ENCODE results near the gene CRTAP. TPM values are rescaled to one million over a fixed set of nuclear protein-coding genes. Genes with fewer than 3 reads are reported as not detected.

CRTAP gene
- total and polyA plus RNA-seq, 2 donors = 185 to 333 TPM

DNA sequence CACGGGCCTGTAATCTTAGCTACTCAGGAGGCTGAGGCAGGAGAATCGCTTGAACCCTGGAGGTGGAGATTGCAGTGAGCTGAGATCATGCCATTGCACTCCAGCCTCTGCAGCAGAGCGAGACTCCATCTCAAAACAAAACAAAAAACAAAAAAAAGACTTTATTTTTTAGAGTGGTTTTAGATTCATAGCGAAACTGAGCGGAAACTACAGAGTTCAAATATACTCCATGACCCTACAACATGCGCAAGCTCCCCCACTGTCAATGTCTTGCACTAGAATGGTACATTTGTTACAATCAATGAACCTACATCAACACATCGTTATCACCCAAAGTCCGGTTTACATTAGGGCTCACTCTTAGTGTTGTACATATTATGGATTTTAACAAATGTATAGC, 2.2 kb upstream of the CRTAP start:
- WGBS = 95% methylated on average over 8 of the region's 8 CpGs
- H3K36me3 ChIP-seq (ENCODE audit: insufficient read depth) = no peaks in the 10 kb centered on the region
- H3K4me3 ChIP-seq (ENCODE audit: low read depth, low read length) = no peak overlapping the region
- H3K4me1 ChIP-seq (ENCODE audit: insufficient read depth) = no peaks in the 10 kb centered on the region
- H3K27ac ChIP-seq (ENCODE audit: low read depth) = no peak overlapping the region
- DNase-seq (ENCODE audit: extremely low spot score) = no peak

DNA sequence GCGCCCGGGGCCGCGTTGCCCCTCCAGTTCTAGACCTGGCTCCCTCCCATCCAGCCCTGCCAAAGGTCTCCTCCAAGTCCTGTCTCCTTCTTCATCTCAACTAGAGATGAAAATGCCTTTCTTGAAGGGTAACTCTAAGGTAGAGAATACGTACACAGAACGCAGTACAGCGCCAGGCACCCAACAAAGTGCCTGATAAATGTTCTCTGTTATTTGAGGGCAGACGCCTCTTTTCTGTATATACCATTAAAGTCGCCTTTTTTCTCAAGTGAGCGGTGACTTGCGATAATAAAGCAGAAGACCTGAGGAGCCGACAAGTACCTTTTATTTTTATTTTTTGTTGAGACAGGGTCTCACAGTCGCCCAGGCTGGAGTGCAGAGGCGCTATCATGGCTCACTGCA, 809 bp downstream of the CRTAP start:
- Histone ChIP-seq H3K27ac (ENCODE audit: low read depth) (peak overlapping the region; percentile 90), H3K36me3 (ENCODE audit: insufficient read depth) (no peaks in the 10 kb centered on the region), H3K4me3 (ENCODE audit: low read depth, low read length) (peak overlapping the region; percentile 86), H3K4me1 (ENCODE audit: insufficient read depth) (no peaks in the 10 kb centered on the region)
- 40% methylated on average over 14 of the region's 14 CpGs for WGBS
- no peak for DNase-seq (ENCODE audit: extremely low spot score)

DNA sequence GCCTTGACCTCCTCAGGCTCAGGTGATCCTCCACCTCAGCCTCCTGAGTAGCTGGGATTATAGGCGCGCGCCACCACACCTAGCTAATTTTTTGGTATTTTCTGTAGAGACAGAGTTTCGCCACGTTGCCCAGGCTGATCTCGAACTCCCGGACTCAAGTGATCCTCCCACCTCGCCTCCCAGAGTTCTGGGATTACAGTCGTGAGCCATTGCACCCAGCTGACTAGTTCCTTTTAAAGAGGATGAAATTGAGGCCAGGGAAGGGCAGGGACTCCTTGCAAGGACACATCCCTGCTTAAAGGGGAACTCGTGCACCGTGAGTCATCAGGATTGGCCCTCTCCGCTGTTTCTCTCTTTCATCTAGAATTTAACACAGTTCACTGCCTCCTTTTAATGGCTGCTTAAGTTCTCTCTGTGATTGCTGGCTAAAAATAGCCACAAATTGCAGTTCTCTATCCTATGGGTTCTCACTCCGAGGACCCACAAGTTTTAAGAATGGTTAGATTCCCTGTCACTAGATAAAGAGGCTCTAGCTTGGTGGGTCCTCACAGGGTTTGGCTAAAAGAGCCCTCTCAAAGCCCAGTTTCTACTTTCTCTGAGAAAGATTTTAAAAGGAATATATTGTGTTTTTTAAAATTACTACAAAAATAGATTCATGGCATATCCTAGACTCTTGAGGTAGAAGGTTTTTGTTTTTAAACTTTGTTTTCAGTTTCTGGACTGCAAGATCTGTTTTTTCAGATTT, 1.4 kb downstream of the CRTAP start:
- peak overlapping the region; percentile 90 for H3K27ac ChIP-seq (ENCODE audit: low read depth)
- no peaks in the 10 kb centered on the region for H3K4me1 ChIP-seq (ENCODE audit: insufficient read depth)
- no peak for DNase-seq (ENCODE audit: extremely low spot score)
- no peaks in the 10 kb centered on the region for H3K36me3 ChIP-seq (ENCODE audit: insufficient read depth)
- H3K4me3 ChIP-seq (ENCODE audit: low read depth, low read length) = peak overlapping the region; percentile 86
- 34% methylated on average over 13 of the region's 13 CpGs for WGBS

DNA sequence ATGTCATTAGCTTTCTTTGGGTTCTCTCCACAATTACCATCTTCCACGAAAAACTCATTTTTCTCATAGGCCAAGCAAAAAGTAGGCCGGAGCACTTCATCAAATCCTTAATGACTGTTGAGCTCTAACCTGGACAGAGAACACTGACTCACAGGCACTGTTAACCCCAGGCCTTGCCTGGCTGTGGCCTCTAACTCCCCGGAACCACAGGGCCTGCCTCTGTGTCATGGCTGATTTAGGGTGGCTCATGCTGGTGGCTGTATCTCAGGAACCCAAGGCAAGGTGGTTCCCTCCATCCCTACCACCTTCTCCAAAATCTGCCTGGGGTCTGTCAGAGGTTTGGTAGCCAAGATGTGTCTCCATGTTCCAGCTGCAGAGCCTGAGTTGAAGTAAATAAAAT, 3.6 kb downstream of the CRTAP start:
- no peaks in the 10 kb centered on the region for H3K4me1 ChIP-seq (ENCODE audit: insufficient read depth)
- H3K27ac ChIP-seq (ENCODE audit: low read depth) = no peak overlapping the region
- H3K4me3 ChIP-seq (ENCODE audit: low read depth, low read length) = no peak overlapping the region
- no peak for DNase-seq (ENCODE audit: extremely low spot score)
- 91% methylated on average over 3 of the region's 3 CpGs for WGBS
- H3K36me3 ChIP-seq (ENCODE audit: insufficient read depth) = no peaks in the 10 kb centered on the region

DNA sequence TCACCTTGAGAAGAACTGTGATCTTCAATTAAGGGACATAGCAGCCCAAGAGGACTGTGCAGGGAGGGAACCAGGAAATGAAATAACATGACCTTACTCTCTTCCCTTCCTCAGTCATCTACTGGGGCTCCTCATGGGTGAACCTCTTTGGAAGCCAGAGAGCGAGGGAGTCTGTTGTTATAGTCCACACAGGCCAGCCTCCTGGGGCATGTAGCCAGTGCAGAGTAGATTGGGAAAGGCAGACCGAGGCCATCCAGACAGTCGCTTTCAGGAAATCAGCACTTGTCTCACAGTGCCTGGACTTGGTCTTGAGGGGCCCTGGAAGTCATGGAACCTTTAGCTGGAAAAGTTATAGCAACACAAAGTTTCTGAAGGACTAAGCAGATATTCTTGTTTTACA, 6.1 kb downstream of the CRTAP start:
- Histone ChIP-seq H3K4me1 (ENCODE audit: insufficient read depth) (no peaks in the 10 kb centered on the region), H3K36me3 (ENCODE audit: insufficient read depth) (no peaks in the 10 kb centered on the region), H3K27ac (ENCODE audit: low read depth) (no peak overlapping the region), H3K4me3 (ENCODE audit: low read depth, low read length) (no peak overlapping the region)
- DNase-seq (ENCODE audit: extremely low spot score) = no peak
- WGBS = 71% methylated on average over 3 of the region's 3 CpGs

DNA sequence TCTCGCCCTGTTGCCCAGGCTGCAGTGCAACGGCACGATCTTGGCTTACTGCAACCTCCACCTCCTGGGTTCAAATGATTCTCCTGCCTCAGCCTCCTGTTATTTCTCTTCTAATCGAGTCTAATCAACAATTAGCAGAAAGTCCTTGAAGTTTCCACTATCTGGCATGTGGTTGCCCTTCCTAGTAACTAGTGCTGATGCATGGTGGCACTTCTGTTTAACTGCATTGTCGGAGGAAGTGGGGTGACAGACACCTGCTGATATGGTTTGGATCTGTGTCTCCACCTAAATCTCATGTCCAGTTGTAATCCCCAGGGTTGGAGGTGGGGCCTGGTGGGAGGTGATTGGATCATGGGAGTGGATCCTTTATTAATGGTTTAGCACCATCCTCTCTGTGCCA, 9.2 kb downstream of the CRTAP start:
- WGBS = 94% methylated on average over 5 of the region's 5 CpGs
- Histone ChIP-seq H3K4me1 (ENCODE audit: insufficient read depth) (no peaks in the 10 kb centered on the region), H3K4me3 (ENCODE audit: low read depth, low read length) (no peak overlapping the region), H3K27ac (ENCODE audit: low read depth) (no peak overlapping the region), H3K36me3 (ENCODE audit: insufficient read depth) (no peaks in the 10 kb centered on the region)
- no peak for DNase-seq (ENCODE audit: extremely low spot score)

DNA sequence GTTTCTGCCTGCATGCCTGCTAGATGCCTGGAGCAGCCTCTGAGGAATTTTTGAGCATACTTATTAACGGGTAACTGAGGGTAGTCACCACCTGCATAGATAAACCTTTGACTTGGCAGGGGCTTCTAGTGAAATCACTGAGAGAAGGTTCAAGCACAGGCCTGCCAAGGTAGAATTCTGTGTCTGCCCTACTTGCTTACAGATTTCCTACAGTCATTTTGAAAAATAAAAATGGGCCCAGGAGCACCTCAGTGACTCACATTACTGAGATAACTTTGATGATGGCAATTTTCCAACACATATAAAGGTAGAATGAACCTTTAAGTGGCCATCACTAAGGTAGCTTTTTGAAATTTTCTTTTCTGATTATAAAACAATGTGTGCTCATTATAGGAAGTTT, 10.8 kb downstream of the CRTAP start:
- H3K27ac ChIP-seq (ENCODE audit: low read depth) = no peak overlapping the region
- no peak overlapping the region for H3K4me3 ChIP-seq (ENCODE audit: low read depth, low read length)
- WGBS = 63% methylated on average over 1 of the region's 1 CpG
- no peaks in the 10 kb centered on the region for H3K36me3 ChIP-seq (ENCODE audit: insufficient read depth)
- H3K4me1 ChIP-seq (ENCODE audit: insufficient read depth) = no peaks in the 10 kb centered on the region
- no peak for DNase-seq (ENCODE audit: extremely low spot score)

DNA sequence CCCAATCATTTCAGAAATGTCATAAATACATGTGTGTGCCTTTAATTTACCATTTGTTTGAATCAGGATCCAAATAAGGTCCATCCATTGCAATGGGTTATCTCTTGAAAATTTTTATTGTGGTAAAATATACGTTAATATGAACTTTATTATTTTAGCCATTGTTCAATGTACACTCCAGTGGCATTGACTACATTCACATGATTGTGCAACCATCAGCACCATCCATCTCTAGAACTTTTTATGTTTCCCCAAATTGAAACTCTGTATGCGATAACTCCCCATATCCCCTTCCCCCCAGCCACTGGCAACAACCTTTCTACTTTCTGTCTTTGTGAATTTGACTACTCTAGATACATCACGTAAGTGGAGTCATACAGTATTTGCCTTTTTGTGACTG, 12.0 kb downstream of the CRTAP start:
- H3K4me3 ChIP-seq (ENCODE audit: low read depth, low read length) = no peak overlapping the region
- WGBS = 92% methylated on average over 3 of the region's 3 CpGs
- no peak for DNase-seq (ENCODE audit: extremely low spot score)
- no peak overlapping the region for H3K27ac ChIP-seq (ENCODE audit: low read depth)
- no peaks in the 10 kb centered on the region for H3K4me1 ChIP-seq (ENCODE audit: insufficient read depth)
- H3K36me3 ChIP-seq (ENCODE audit: insufficient read depth) = no peaks in the 10 kb centered on the region

DNA sequence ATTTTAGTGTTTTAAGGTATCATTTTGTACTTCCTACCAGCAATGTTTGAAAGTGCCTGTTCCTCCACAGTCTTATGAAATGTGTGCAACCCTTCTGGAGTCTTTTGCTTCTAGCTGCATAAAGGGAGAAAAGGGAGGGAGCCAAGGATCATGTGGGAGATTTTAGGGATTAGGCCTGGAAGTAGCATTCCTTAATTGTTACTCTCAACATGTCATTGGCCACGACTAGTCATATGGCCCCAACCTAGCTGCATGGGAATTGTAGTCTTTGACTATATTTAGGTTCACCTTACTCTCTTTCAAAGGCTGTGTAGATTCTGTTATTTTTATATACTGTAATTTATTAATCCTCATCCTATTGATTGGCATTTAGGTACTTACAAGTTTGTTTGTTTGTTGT, 14.9 kb downstream of the CRTAP start:
- whole genome bisulfite sequencing = 36% methylated on average over 1 of the region's 1 CpG
- Histone ChIP-seq H3K27ac (ENCODE audit: low read depth) (no peak overlapping the region), H3K36me3 (ENCODE audit: insufficient read depth) (no peaks in the 10 kb centered on the region)

DNA sequence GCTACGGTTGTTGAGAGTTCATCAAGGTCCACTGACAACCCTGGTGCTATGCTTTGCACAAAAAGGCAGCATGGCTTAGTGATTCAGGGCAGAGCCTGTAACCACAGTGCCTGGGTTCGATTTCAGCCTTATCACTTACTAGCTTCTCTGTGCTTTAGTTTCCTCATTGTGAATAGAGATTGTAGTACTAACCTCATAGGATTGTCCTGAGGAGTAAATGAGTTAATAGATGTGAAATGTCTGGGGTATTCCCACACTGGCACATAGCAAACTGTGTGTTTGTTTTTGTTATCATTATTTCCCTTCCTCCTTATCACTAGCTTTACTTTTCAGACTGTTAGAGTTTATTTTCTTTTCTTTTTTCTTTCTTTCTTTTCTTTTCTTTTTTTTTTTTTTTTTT, 16.3 kb downstream of the CRTAP start:
- H3K27ac ChIP-seq (ENCODE audit: low read depth) = no peak overlapping the region
- H3K4me3 ChIP-seq (ENCODE audit: low read depth, low read length) = no peak overlapping the region
- DNase-seq (ENCODE audit: extremely low spot score) = no peak
- no peaks in the 10 kb centered on the region for H3K36me3 ChIP-seq (ENCODE audit: insufficient read depth)
- H3K4me1 ChIP-seq (ENCODE audit: insufficient read depth) = no peaks in the 10 kb centered on the region
- WGBS = 72% methylated on average over 2 of the region's 2 CpGs

More for the DNA sequence above, 14.9 kb downstream of the CRTAP start:
- H3K4me1 ChIP-seq (ENCODE audit: insufficient read depth) = no peaks in the 10 kb centered on the region
- no peak for DNase-seq (ENCODE audit: extremely low spot score)
- H3K4me3 ChIP-seq (ENCODE audit: low read depth, low read length) = no peak overlapping the region

DNA sequence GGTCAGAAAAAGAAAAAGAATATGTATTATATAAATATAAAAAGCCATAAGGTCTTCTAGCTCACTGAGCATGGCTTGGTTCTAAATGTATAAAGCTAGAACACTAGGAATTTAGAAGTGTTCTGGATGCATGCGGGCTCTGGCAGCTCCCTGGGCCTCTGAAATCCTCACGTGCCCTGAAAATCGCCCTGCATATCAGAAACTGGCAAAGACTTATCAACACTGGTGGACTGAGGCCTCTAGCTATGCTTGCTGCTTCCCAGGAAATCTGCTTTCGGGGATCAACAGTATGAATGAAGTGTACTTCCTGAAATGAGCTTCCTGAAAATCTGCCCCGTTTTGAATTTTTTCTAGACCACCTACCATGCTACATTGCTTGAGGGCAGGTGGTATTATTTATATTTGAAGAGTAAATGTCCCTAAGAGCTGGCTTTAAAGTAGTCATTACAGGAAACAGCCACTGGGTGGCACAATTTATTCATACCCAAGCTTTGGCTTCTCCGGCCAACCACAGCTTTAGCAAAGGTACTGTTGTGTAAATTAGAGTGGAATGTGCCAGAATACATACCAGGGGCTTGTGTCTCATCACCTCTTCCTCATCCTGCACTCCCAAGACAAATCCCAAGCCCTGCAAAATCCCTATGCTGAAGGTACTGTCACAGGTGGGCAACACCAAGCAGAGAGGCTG, 17.7 kb downstream of the CRTAP start:
- Histone ChIP-seq H3K4me3 (ENCODE audit: low read depth, low read length) (no peak overlapping the region), H3K27ac (ENCODE audit: low read depth) (no peak overlapping the region), H3K4me1 (ENCODE audit: insufficient read depth) (no peaks in the 10 kb centered on the region), H3K36me3 (ENCODE audit: insufficient read depth) (peaks cover 2% of the 10 kb centered on the region)
- no peak for DNase-seq (ENCODE audit: extremely low spot score)
- WGBS = 21% methylated on average over 6 of the region's 6 CpGs

DNA sequence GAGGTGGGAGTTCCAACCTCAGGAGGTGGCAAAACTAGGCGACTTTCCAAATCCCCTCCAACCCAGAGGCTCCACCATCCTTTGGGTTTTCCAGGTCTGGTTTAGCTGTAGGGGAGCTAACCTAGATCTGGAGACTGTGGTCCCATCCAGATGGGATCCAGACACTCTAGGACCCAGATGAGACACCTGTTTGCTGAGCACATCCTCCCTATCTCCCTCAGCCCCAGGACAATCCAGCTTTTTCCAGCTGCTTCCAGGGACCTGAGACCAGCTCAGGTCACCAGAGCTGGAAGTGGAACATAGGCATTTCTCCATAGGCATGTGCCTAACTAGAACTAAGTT, 18.2 kb downstream of the CRTAP start:
- Histone ChIP-seq H3K4me3 (ENCODE audit: low read depth, low read length) (no peak overlapping the region), H3K36me3 (ENCODE audit: insufficient read depth) (peaks cover 4% of the 10 kb centered on the region), H3K27ac (ENCODE audit: low read depth) (no peak overlapping the region), H3K4me1 (ENCODE audit: insufficient read depth) (no peaks in the 10 kb centered on the region)
- 85% methylated on average over 1 of the region's 1 CpG for WGBS
- DNase-seq (ENCODE audit: extremely low spot score) = no peak

DNA sequence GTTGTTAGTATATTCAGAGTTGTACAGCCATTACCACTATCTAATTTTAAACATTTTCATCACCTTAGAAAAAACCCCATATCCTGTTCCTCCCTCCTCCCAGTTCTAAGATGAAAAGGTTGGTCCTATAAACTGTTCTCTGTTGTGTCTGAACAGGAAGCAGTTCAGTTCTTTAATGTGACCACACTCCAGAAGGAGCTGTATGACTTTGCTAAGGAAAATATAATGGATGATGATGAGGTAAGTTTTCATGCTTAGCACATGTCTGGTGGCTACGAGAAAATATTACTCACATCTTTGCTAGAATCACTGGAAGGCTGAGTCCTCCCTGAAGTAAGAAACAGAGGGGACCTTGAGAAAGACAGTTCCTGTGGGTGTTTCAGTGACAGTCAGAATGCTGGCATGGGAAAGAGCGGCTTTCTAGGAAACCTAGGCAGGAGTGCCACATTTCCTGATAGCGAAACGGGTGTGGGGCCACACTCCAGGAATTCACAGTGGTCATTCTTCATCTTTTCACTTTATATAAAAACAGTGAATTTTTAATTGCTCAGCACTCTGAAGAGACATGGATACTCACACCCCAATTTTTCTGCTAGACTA, 20.3 kb downstream of the CRTAP start:
- Histone ChIP-seq H3K27ac (ENCODE audit: low read depth) (no peak overlapping the region), H3K36me3 (ENCODE audit: insufficient read depth) (peaks cover 4% of the 10 kb centered on the region), H3K4me3 (ENCODE audit: low read depth, low read length) (no peak overlapping the region), H3K4me1 (ENCODE audit: insufficient read depth) (no peaks in the 10 kb centered on the region)
- DNase-seq (ENCODE audit: extremely low spot score) = no peak
- 66% methylated on average over 4 of the region's 4 CpGs for WGBS

DNA sequence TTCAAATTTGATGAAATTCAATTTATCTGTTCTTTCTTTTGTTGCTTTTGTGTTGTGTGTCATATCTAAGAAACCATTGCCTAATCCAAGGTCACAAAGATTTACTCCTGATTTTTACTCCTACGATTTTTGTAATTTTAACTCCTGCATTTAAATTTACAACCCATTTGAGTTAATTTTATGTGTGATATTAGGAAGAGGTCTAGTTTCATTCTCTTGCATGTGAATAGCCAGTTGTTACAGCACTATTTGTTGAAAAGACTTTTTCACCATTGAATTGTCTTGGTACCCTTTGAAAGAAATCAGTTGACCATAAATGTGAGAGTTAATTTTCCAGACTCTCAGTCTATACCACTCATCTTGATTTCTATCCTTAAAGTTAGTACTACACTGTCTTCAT, 23.9 kb downstream of the CRTAP start:
- no peak overlapping the region for H3K4me3 ChIP-seq (ENCODE audit: low read depth, low read length)
- no peak overlapping the region for H3K27ac ChIP-seq (ENCODE audit: low read depth)
- WGBS = 82% methylated on average over 1 of the region's 1 CpG
- peaks cover 10% of the 10 kb centered on the region for H3K36me3 ChIP-seq (ENCODE audit: insufficient read depth)
- no peak for DNase-seq (ENCODE audit: extremely low spot score)
- H3K4me1 ChIP-seq (ENCODE audit: insufficient read depth) = no peaks in the 10 kb centered on the region
